LHCN-M2 (cell line): ENCODE results near the gene BBX. TPM values are rescaled to one million over a fixed set of nuclear protein-coding genes. Genes with fewer than 3 reads are reported as not detected.

Experiments used
- DNase-seq: peaks from one replicate; pipeline ENCODE4 v3.0.0-alpha.2; 2012; ENCODE audit warnings: low read depth
- total RNA-seq: library from RNA; depleted of rRNA; stranded (reverse); fragments of >200 nt; gene quantifications from 2 replicates; pipeline ENCODE4 v1.2.3, GENCODE V29; 2014

The BBX gene
- total RNA-seq, 1 experiment from 2014 or later, result 35.1 TPM

DNA sequence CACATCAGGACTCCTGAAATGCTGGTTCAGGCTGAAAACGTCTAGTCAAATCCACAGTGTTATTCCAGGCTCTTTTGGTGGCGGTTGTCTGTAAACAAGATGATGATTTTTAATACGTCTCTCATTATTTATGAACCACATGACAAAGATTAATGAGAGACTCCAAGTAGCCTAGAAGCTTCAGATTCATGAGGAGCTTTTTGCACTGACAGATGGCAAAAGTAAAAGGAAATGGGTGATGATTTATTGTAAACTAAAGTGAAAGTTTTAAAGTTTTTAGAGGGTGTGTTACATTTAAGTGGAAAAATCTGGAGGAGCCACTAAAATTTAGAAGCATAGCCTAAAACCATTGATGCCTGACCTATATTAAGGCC, 77.0 kb downstream of the BBX start:
- no peak for DNase-seq

DNA sequence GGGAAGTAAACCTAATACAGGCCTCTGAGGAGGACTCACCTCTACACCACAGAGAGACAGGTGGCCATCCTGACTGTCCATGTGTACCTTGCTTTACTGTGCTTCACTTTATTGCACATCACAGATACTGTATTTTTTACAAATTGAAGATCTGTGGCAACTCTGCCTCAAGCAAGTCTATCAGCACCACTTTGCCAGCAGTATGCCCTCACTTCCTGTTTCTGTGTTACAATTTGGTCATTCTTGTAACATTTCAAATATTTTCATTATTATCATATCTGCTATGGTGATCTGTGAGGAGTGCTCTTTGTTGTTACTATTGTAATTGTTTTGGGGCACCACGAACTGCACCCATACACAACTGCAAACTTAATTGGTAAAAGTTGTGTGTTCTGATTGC, 78.0 kb downstream of the BBX start:
- no peak for DNase-seq

DNA sequence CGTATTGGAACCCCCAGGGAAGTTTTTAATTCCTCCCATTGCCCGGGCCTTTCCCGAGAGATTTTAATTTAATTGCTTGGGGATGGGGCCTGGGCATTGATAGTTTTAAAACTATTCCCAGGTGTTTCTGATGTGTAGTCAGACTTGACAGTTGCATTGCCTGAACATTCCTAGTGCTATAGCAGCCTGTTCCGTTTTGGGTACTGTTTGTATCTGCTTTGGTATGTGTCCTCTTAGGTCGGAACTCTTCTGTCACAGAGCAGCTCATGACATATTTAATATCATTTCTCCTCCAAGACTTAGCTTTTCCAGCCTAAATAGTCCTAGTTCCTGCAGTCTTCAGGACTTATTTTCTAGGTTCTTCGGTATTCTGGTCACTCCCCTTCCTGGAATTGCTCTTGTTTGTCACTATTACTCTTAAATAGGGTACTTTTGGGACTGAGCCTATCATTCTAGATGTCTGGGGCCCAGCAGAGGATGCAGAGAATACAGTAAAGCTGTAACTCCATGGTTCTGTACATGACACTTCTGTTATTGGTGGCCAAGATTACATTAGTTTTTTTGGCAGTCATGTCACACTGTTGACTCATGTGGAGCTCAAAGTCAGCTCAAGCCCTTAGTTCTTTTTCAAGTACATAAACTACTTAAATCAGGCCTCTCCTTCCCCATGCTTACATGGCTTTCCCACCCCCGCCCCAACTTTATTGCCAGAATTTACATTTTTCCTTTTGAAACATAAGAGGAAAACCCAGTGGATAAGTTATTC, 81.5 kb downstream of the BBX start:
- DNase-seq, result no peak

DNA sequence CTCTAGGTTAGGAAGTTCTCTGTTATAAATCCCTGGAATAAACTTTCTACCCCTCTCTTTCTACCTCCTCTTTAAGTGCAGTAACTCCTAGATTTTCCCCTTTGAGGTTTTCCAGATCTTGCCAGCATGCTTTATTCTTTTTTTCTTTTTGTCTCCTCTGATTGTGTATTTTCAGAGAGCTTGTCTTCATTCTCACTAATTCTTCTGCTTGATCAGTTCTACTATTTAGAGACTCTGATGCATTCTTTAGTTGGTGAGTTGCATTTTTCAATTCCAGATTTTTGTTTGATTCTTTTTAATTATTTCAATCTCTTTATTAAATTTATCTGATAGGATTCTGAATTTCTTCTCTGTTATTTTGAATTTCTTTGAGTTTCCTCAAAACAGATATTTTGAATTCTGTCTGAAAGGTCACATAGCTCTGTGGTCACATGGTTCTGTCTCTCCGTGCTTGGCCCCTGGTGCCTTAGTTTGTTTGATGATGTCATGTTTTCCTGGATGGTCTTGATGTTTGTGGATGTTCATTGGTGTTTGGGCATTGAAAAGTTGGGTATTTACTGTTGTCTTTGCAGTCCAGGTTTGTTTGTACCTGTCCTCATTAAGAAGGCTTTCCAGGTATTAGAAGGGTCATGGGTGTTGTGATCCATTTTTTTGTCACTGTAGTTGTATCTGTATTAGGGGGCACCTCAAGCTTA, 89.2 kb downstream of the BBX start:
- DNase-seq, result no peak

DNA sequence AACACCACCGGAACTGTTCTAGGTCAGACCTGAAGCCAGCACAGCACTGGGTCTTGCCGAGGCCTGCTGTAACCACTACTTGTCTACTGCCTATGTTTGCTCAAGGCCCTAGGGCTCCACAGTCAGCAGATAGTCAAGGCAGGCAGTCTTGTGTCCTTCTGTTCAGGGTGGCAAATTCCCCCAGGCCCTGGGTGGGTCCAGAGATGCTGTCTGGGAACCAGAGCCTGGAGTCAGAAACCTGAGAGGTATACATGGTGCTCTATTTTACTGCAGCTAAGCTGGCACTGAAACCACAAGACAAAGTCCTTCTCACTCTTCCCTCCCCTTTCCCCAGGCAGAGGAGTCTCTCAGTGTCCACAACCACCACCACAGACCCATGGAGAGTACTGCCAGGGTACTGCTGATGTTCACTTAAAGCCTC, 89.9 kb downstream of the BBX start:
- DNase-seq, result no peak

DNA sequence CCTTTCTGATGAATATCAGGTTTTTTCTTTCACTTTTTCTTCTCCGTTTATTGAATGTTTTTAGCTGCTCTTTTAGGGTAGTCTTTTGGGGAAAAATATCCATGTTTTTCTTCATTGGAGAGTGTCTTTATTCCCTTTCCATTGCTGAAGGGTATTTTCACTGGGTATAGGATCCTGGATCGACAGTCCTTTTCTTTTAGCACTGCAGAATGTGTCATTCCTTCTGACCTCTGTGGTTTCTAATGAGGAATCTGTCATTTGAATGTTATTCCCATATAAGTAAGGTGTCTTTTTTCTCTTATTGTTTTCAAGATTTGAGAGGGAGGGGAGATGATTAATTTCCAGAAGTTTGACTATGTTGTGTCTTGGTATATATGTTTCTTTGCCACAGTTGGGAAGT, 96.8 kb downstream of the BBX start:
- DNase-seq, result peak; percentile 31

DNA sequence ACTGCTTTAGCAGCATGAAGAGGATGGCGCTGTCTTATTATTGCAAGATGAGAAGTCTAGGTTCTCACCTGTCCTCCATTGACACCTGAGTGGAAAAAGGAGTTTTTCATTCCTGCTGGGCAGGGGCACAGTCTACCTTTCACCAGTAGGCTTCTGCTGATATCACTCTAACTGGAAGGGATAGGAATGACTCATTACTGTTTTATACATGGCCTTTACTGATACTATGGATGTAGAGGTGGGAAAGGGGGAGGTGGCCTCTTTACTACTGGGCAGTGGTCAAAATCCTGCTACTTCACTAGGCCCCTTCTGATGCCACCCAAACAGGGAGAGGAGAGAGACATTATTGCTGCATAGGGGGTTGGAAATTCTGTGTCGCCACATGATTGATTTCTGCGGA, 97.8 kb downstream of the BBX start:
- DNase-seq, result no peak

DNA sequence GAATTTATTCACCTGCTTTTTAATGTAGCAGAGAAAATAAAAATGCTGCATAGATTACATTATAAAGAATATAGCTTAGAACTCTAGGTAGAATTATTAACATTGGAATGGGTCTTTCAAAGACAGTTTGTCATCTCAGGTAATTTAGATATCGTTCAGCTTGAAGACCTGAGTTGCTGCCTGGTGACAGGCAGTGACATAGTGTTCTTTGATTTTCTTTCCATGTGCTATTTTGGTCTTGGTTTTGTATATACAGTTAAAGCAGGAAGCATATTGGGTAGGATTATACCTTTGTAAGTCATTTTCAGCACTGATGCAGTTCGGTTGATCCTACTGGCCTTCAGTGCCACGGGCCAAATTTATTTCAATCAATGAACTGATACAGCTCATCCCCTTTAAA, 98.7 kb downstream of the BBX start:
- no peak for DNase-seq

DNA sequence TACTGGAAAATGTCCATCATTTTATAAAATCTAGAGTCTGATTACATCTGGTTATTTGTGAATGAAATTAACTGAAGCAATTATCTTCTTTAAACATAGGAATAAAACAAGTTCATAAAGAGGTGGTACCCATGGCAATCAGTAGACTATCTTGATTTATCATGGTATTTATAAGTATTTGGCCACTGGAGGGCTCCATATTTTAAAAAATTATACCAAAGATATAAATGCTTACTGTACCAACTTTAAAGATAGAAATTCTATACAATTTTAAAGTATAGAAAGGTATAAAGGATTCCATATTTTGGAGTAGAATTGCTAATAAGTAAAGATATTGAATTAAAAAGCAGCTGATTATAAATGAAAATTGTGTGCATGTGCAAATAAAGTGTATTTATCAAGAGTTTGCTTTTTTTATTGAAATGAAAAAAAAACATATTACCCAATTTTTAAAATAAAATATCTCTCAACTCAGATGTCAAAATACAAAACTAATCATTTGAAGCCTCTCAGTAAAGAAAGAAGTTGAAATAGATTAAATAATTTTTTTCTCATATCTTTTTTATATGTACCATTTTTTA, 105.3 kb downstream of the BBX start:
- DNase-seq, result no peak

DNA sequence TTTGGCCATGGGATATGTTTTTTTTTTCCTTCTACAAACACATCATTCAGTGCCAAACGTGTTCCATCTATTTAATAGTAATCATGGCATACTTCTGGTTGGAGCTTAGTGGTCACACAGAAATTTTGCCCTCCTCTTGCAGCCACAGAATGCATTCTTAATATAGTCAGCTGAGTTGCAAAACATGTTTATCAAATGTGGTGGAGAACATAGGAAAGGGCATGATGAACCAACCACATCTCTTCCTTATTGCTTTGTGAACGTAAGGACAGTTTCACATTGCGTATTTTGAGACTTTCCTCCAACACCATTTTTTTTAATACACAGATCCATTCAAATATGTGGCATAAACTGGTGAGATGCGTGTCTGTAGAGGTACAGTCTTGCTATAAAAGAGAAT, 106.8 kb downstream of the BBX start:
- DNase-seq, result peak; percentile 56

DNA sequence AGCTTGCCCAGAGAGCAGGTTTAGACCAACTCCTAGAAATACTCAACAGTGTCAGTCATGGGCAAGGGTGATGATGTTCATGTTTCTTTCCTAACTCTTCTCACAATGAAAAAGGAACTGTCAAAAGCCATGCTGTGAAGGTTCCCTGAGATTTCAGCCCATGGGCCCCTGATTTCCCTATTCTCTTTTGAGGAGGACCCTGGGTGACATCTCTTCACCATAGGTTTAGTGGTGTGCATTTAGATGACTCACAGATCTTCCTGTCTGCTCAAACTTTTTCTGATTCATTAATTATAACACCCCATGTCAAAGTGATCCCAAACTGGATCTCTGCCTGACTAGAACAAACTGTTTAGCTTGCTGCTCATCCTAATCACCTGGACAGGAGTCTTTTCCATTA, 108.0 kb downstream of the BBX start:
- no peak for DNase-seq

DNA sequence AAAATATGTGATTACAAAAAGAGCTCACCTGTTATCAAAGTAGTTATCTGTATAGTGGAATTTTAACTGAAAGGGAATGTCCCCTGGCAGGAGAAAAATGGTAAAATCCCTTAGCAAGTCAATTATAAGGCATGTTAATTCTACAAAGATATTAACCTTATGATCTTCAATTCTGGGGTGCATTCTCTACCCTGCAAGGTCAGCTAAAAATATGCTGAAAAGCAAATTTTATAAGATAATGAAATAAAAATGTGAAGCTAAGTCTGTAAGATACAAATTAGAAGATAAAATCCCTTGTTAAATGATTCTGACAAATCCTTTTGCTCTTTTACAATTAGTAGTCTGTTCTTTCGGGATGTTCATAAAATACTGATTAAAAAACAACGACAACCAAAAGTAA, 109.8 kb downstream of the BBX start:
- no peak for DNase-seq

DNA sequence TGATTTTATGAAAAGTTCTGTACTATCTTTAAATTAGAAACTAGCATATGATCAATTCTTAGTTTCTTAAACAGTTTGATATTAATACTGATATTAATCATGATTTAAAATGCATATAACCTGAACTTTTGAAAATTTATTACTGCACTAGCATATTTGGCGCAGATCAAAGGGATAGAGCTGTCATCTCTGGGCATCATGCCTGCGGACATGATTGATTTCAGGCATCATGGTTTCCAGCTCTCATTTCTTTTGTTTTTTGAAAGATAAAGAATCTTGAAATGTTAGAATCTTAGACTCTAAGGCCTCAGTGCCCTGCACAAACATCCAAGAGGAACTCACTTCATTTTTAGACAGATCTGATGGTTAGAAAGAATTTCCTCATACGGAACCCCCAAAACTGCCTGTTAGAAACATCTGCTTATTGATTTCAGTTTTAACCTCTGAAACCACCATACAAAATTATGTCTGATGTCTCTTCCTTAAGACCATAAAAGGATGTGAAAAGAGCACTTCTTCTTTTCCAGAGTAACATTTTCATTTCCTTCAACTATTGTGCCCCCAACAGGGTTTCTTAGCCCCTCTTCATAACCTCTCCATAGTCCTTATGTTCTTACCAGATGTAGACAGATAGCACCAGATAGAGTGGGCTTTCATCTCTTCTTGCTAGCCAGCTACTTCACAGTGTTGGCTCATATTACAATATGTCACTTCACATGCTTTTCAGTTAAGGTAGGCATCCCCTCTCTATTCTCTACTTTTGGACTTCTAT, 110.8 kb downstream of the BBX start:
- DNase-seq, result no peak

DNA sequence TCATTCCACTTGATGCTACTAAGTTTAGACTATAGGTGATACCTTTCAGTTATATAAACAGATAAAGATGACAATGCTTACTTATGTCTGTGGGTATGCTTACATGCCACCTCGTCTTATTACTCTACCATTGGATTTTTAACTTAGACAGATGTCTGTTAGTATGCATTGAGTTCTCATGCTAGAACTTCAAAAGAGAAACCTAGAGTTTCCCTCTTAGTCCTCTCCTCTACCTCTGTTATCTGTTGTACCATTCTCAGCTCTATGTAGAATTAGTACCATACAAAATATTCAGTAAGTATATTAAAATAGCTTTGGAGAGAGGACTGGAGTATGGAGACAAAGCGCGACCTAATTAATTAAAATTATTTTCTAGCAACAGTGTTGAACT, 111.3 kb downstream of the BBX start:
- DNase-seq, result no peak

DNA sequence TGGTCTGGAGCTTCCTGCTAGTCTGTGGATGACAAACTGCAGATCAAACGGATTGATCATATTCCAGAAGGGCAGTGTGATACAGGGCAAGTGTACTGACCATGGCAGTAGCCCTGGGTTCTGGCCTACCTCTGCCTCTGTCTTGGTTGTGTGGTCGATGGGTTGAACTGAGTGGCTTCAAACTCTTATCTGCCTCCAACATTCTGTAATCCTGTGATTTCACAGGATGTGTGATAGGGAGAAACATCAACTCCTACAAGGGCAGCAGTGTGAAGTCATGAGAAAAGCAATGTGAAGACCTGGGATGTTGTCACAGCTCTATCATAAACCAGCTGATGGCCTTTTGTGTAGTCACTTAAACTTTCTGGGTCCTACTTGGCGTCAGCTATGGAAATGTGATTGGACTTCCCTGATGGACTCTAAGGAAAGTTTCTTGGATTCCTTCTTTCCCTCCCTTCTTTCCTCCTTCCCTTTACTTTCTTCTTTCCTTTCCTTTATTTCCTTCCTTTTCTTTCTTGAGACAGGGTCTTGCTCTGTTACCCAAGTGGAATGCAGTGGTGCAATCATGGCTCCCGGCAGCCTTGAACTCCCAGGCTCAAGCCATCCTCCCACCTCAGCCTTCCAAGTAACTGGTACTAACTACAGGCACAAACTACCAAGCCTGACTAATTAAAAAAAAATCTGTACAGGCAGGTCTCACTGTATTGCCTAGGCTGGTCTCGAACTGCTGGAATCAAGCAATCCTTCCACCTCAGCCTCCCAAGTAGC, 114.8 kb downstream of the BBX start:
- no peak for DNase-seq

DNA sequence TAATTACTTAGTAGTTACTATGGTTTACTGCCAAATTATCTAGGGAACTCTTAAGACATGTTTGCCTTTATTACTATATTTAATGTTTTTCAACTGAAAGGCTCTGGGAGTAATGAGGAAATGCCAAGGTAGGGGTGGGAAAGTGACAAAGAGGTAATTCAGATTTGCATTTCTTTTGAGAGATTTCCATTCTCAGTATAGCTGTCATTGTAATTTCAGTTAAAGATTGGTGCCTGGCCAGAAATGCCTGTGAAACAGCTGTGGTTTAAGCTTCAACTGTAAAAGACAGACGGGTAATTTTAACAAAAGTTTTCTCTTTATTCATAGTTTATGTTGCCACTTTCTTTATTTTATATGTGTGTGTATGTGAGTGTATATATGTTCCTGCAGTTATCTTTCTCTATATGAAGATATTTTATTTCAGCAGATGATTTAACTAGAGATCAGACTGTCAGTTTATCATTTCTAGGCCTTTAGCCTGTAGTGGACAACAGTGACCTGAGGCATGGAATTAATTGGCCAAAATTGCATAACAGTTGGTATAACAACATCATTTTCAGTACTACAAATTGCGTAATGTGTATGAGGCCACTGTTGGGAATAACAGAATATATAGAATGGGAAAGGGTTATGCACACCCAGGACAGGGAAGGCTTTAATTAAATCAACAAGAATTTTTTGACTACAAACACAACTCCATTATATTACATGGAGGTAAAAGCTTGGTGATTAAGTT, 119.0 kb downstream of the BBX start:
- peak; percentile 51 for DNase-seq

DNA sequence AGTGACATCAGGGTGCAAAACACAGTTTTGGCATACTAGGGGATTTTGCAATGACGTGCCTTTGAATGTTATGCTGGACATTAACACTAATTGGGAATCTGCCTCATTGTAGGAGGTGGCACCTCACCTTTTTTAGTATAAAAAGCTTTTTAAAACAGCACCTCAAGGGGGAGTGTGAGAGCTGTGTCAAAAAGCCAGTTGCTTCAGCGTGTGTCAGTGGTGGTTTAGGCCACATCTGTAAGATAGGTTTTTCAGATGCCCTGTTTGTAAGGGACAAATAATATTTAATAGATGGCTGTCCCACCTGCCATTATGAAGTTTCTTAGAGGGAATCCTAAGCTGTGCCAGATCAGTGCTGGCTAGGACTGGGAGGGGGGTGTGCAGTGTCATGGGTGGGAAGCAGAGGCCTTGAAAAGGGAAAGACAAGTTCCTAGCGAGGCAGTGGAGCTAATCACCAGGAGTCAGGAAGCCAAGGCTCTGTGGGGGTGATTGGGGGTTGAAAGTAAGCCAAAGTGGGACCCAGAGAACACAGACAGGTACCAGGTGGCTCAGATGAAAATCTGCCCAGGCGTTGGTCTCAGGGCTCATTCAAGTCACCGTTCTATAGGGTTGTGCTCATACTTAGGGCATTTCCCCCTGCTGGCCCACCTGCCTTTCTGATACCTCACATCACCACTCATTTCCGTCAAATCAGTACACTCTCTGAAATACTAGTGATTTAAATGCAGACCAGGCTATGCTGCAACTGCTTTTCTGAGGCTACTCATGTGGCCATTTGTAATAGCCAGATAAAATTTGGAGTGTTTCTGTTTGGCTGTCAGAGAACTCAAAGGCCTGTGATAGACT, 120.5 kb downstream of the BBX start:
- no peak for DNase-seq

DNA sequence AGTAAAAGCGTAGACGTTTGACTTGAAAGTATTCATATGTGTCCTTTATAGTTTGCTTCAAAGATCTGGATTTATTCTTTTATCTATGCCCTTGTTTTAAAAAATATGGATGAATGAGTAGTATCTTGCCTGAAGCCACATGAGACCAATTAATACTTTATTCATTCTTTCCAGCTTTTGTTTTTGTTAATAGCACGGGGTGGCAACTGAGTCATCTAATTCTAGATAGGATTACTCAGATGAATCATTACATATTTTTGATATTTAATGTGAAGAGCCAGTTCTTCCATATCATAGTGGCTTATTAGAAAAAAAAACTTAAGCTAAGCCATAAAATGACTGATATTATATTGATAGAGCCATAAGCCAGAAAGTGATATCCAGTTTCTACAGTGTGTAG, 121.9 kb downstream of the BBX start:
- peak; percentile 63 for DNase-seq

DNA sequence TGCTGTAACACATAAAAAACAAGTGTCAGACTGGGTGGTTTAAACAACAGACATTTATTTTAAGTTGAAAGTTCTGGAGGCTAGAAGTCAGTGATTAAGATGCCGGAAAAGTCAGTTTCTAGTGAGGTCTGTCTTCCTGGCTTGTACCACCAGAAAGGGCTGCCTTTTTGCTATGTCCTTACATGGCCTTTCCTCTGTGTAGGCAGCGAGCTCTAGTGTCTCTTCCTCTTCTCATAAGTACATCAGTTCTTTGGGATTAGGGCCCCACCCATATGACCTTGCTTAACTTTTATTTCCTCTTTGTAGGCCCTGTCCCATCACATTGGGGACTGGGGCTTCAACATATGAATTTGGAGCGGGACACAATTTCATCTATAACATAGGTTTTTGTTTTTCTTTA, 128.0 kb downstream of the BBX start:
- DNase-seq, result no peak

DNA sequence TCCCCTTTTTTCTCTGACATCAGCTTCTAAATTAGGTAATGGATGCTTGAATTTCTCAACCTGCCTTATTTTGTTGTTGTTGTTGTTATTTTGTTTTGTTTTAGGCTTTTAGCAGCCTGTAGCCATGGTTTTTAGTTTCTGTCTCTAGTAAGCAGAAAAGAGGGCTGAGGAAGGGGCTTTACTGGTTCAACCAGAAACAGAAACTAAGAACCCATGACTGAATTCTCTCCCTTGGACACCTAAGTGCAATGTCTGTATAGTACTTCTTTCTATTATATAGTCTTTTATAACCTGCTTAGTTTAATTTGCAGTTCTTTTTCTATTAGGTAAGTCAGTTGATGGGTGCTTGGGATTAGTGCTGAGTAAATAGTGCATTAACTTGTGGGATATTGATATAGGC, 129.0 kb downstream of the BBX start:
- no peak for DNase-seq
